Astrocyte of the hippocampus (primary cell): ENCODE results near the gene RBM6.
"Not testable (repeated sequence)": the region's sequence is repeated elsewhere in the genome, so short reads cannot be mapped to it uniquely, and the experiment has no call there.

Experiments used
- DNase-seq: peaks from one replicate; pipeline ENCODE4 v3.0.0; 2011; ENCODE audit warnings: low read depth, low spot score

Gene RBM6, protein sequence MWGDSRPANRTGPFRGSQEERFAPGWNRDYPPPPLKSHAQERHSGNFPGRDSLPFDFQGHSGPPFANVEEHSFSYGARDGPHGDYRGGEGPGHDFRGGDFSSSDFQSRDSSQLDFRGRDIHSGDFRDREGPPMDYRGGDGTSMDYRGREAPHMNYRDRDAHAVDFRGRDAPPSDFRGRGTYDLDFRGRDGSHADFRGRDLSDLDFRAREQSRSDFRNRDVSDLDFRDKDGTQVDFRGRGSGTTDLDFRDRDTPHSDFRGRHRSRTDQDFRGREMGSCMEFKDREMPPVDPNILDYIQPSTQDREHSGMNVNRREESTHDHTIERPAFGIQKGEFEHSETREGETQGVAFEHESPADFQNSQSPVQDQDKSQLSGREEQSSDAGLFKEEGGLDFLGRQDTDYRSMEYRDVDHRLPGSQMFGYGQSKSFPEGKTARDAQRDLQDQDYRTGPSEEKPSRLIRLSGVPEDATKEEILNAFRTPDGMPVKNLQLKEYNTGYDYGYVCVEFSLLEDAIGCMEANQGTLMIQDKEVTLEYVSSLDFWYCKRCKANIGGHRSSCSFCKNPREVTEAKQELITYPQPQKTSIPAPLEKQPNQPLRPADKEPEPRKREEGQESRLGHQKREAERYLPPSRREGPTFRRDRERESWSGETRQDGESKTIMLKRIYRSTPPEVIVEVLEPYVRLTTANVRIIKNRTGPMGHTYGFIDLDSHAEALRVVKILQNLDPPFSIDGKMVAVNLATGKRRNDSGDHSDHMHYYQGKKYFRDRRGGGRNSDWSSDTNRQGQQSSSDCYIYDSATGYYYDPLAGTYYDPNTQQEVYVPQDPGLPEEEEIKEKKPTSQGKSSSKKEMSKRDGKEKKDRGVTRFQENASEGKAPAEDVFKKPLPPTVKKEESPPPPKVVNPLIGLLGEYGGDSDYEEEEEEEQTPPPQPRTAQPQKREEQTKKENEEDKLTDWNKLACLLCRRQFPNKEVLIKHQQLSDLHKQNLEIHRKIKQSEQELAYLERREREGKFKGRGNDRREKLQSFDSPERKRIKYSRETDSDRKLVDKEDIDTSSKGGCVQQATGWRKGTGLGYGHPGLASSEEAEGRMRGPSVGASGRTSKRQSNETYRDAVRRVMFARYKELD

DNA sequence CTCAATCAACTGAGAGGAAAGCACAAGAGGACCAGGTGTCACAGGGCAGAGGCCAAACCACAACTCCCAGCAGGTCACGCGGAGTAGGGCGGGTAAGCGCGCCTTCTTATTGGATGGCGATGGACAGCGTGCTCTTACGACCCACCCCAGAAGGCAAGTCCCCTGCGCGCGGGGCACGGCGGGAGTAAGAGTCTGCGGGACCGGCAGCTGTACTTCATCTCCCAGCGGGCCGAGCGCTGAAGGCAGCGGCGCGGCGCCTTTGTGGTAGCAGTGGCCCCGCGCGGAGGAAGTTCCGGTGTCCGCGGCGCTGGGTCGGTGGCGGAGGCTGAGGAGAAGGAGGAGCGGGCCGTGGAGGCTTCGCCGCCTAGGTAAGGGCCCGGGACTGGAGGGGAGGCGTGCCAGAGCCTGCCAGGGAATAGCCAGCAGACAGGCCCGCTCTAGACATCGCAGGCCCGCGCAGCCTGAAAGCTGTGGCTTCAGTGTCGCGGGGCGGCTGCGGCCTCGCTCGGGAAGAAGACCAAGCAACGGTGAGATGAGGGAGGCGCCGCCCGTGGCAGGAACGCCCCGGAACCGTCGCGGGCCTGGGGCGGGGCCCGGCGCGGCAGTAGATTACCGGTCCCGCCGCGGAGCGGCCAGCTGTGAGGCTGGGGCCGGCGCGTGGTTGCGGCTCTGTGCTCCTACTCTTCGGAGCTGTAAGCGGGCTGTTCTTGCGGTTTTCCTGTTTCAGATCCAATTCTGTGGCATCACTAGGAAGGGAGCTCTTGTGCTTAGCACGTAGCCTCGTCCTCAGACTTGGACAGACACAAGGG, at the start of gene RBM6:
Gene RBM6, plus strand, starts transcription at position 293 of the 809 bp plus-strand sequence. CDS start 22,492 bp downstream, outside the sequence.
- DNase-seq, result peak; percentile 99

DNA sequence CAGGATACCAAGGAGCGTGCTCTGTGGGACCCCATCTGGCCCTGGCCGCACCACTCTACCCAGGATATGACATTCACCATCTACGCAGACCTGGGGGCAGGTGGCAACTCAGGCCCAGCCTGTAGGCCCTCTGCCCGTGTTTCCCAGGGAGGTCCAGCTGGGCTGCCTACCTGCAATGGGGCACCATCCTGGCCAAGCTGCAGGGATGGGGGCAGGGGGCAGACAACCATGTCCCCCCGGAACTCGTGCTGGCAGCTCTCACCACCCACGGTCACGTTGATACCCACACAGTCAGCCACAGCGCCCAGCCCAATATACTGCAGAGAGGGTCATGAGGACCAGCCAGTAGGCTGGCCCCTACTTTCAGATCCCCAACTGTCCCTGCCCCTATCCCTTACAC, 44.2 kb upstream of the RBM6 start:
- DNase-seq, result no peak

DNA sequence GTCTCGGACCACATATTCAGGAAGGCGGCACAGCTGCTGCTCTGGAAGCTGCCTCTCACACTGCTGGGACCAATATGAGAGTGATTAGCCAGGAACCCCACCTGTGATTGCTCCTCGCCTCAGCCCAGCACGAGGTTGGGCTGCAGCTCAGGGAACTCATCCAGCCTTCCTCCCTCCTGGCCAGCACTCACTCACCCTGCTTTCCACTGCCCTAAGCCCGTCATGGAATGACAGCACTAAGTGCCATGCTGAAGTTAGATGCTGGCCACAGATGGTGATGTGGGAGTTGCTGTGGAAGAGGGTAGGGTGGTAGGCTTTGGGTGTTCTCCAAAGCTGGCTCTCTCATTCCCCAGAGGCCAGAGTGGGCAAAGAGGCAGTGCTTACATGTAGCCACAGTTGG, 43.6 kb upstream of the RBM6 start:
- DNase-seq, result no peak

DNA sequence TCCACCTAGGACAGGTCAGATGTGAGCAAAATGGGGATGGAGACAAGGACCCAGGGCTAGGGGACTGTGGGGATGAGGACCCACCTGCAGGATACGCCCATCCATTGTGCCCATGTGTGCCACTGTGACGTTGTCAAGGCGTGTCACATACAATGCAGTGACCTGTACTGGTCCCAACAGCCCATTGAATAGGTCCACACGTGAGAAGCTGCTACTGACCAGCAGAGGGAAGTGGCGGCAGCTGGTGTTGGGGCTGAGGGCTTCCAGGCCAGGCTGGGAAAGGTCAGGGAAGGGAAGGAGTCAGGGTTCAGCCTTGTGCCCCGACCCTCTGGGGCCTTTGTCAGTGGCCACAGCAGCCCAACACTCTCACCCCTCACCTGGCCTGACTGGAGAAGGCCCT, 41.0 kb upstream of the RBM6 start:
- DNase-seq, result no peak

DNA sequence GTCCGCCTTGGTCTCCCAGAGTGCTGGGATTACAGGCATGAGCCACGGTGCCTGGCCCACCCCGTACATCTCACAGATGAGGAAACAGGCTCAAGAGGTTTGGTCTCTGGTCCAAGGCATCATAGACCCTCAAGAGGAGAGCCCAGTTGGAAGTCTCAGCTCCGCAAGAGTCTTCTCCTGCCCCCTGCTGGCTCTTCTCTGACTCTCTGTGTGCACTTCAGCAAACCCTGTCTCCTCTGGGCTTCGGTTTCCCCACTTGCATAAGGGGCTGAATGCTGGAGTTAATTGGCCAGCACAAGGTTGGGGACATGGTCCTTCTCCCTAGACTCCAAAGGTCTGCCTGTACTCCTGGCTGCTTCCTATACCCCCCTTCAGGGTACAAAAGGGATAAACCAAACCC, 40.1 kb upstream of the RBM6 start:
- no peak for DNase-seq

DNA sequence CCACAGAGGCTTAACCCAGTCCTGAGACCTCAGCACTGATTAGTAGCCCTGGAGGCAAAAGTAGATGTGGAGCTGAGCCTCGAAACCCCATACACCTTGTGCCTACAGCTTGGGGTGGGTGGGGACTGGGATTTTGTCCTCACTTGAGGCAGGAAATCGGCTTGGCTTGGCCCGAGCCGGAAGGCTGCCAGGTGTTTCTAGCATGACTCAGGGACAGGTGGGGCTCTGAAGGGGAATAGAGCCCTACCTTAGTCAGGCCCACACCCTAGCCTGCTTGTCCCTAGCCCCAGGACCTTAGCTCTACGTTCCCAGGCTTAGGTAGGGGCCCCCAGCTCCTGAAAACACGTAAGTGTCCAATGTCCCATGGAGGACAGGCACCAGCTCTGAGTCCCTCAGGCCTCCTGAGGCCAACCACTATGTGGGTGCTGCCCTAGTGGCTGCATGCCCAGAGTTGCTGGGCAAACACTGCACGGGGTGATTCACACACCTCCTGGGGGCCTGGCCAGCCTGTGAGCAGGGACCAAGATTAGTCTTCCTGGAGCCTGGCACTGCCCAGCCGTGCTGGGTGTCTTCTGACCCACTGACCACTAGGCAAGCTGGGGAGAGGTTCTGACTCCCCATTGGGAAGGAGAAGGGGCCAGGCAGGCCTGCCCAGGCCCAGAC, 39.3 kb upstream of the RBM6 start:
- peak; percentile 84 for DNase-seq

DNA sequence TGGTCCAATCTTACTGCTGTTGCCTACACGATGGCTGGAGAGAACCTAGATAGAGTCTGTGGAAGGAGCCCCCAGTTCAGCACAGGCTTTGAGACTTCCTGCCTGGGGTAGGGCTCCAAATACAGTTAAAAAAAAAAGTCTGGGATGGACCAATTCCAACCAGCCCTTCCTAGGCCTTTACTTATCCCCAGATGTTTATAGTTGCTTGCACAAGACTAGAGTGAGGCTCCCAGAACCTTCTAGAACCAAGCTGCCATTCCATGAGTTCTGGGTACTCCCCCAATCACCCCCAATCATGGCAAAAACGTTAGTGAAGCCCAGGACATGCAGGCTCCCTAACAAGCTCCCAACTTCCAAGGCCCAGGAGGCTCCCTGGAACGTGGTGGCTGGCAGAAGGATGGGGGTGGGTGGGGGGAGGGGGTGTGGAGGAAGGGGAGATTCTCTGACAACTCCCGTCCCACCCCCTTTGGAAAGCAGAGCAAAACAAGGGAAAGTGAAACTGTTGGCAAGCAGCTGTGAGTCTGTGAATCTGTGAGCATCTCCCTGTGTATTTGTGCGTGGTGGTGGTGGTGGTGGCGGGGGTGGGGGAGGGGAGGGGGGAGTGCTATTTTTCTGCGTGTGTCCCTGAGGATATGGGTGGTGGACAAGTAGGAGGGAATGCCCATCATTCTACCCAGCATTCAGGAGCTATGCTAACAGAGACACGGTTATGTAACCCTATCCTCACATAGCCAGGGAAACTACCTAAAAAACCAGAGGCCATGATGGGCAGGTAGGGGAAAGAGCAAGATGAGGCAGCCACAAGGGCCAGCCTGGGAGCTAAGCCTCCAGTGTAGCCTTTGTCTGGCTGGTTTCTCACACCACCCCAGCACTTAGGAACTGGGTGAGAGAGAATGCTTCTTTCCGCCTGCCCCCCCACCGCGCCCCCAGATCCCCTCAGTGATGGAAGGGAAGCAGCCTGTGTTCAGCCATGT, 38.3 kb upstream of the RBM6 start:
- no peak for DNase-seq

DNA sequence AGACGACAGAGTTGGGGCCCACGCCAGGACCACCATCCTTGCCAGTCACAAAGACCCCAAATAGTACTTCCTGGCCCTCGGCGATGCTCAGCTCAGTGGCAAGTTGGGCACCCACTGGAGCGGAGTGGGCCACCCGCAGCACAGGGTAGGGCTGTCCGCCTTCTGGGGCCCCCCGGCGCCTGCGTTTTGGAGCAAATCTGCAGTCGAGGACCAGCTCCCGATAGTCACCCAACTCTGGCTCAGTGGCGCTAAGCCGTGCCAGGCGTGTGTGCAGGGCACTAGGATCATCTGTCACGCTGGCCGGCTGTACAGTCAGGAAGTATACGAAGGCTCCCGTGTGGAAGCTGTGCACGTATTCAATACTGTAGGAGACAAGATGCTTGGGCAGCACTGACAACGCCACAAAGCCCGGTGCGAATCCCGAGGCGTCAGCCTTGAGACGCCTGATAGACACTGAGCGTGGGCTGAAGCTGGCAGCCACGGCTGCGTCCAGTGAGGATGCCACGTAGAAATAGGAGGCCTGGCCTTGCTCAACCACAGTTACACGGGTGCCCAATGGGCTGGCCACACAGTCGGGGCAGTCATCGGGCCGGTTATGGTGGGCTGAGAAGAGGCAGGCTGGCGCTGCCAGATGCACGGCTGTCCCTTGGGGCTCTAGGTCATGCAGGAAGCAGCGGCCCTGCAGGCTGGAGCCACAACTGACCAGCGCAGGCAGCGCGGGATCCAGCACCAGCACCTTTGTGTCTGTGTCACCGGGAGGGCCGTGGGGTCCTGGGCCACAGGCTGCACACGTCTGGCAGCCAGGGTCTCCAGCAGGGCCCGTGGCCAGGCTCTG, 37.2 kb upstream of the RBM6 start:
- no peak for DNase-seq

DNA sequence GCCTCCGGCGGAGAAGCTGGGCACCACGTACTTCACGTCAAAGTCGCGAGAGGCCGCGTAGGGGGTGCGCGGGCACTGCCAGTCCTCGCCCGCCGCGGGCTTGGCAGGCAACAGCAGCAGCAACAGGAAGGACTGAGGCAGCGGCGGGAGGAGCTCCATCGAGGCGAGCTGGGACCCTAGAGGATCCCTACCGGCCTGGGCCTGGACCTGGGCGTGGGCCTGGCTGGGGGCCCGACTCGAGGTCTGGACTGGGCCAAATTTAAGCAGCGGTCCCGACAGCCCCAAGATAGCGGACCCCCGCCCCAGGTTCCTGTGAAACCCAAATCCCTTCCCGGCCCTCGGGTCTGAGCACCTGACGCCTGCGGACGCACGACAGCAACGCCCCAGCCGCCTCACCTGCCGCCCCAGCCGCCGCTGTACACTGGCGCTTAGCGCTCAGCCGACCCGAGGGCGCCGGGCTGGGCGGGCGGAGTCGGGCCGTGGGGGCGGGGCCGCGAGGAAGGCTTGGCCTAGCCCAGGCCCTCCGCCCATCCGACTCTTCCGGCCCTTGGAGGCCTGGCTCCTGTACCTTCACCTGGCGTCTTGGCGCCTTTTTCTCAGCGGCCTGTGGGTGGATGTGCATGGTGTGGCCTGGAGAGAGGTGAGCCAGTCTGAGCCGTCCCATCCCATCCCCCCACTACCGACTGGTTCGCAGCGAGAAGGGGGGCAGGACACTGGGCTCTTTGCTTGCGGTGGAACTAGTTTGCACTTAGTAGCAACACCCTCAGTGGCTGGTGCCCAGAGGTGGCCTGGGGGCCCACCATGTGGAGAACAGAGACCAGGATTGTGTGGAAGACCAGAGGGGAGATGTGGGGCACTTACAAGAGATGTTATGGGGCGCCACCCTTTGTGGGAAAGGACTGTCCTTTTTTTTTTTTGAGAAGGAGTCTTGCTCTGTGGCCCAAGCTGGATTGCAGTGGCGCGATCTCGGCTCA, 36.2 kb upstream of the RBM6 start, which contains the start of gene MST1R:
Gene MST1R, minus strand, starts transcription at position 423 of the 974 bp plus-strand sequence. Its CDS starts 264 bp downstream, at position 159.
- DNase-seq, result peak; percentile 44

DNA sequence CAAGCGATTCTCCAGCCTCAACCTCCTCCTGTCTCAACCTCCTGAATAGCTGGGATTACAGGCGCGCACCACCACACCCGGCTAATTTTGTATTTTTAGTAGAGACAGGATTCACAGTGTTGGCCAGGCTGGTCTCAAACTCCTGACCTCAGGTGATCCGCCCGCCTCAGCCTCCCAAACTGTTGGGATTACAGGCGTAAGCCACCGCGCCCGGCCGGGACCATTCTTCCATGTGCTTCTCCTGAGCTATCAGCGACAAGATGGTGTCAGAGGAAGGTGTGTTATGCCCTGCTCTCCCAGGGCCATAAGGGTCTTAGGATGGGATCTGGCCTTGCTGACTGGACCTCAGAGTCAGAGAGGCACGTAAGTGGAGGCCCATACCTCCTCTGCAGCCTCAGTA, 35.5 kb upstream of the RBM6 start:
- not testable (repeated sequence) for DNase-seq

DNA sequence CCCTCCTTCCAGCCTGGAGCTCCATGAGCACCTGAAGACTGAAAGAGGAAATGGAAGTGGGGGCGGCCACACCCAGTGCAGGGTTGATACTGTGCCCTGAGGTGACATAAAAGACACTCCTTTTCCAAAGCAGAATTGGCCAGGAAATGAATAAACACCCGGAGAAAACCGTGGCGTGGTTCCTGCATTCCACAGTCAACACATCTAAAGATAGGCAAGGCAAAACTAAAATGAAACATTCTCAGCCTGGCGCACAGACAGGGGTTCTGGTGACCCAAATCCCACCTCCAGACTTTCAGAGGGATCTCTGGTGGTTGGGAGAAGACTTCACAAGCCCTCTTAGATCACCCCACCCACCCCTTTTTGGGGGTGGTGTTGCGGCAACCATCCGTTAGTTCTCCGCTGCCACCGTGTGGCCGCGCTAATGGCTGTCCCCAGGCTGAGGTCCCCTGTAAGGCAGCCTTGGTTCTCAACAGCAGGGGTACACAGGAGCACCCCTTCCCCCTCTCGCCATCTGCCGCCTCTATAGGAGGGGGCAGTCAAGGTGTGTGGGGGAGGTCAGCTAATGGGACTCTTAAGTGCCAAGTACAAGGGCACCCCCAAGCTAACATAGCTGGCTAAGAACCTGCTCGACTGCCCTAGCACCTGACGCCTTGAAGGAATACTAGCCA, 33.7 kb upstream of the RBM6 start:
- peak; percentile 69 for DNase-seq

DNA sequence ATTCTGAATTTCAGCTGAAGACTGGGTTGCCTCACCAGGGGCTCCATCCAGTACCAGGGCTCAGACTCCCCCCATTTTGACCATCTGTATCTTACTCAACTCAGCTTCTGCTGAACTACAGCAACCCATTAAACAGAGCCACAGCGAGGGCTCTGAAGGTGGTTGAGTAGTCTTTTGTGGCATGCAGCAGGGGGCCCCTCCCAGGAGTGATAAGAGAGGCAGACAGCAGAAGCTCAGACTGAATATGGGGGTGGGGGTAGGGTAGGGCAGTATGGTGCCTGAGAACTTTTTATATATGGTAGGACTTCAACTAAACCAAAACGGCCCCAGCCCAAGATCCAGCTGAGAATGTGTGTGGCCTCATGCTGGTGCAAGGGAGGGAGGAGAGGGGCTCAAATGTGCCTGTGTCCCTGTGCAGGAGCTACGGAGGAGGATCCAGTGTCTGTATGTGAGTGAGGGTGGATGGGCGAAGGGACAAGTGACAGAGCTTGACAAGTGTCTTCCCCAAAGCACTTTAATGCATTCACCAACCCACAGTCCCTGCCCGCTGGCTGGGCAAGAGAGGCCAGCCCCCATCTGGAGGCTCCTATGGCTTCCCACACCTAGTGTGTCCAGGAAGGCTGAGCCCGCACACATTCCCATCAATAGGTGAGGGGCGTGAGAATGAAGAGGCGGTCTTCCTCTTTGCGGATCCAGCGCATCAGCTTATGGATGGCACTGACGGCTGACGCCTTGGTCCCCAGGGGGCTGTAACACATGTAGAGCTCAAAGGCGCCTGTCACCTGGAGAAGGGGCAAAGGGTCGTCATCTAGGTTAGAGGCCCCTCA, 31.4 kb upstream of the RBM6 start:
- no peak for DNase-seq

DNA sequence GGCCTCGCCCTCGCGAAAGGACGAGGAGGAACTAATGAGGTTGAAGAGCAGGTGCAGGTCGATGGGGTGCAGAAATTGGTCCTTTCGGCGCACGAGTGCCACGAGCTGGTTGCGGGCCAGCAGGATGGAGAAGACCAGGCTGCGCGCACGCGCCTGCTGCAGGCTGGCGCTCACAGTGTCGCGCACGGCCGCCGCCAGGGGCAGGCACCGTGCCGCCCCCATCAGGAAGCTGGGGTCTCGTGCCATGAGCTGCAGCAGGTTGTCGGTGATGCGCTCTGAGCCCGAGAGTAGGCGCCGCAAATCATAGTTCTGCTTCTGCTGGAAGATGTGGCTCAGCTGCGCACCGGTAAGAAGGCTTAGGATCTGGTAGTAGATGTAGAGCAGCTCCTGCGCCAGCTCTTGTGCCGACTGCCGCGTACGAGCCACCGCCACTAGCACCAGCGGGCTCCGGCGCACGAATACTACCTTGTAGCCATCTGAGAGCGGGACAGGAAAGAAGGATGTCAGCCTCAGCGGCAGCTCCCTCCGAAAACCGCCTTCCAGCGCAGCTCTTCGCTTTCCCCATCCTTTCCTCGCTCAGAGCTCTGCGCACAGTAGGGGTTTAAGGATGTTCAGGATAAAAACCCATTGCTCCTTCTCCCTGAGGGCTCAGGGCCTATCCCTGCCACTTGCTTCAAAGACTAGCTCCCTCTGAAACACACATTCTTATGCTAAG, 29.4 kb upstream of the RBM6 start:
- DNase-seq, result no peak

DNA sequence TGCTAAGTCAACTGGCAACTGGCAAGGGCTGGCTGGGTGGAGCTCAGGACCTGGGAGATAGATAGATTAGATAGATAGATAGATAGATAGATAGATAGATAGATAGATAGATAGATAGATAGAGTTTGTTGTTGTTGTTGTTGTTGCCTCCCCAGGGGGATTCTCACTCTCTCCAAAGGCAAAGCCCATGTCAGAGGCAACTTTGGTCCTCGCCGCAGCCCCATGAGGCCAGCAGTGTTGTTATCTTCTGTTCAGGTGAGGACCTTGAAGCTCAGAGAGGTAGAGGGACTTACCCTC, 28.9 kb upstream of the RBM6 start:
- DNase-seq, result no peak

DNA sequence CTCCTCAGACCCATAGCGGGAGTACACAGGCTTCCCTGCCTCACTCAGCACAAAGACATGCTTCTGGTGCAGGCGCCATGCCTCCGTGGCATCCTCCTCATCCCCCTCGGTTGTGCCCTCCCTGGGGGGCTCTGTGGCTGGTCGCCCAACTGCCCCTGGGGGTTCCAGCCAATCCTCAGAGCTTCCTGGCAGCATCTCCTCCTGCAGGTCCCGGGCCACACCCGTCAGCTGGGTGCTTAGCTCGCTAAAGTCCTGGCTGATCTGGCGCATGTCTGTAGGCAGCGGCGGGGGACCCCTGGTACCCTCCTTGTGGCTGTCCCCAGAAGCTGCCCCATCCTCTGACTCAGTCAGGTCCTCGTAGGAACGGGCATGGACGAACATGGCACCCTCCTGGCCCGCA, 28.3 kb upstream of the RBM6 start:
- no peak for DNase-seq

DNA sequence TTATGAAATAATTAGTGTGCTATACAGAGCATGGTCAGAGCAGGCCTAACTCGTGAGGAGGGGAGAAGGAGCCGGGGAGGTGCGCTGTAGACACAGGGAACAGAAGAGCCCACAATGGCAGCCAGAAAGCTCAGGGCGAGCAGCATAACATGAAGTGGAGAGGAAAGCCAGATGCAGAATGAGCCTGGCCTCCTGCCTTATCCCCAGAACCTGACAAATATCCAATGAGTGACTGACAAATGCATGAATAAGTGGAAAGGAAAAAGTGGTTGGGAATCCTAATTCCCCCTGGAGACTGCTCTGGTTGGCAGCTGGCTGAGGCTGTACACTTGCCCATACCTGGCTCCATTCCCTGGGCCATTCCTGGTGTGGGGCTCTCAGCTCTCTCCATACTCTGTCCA, 27.1 kb upstream of the RBM6 start:
- peak; percentile 54 for DNase-seq
